GM12892 (cell line): Measurements from ENCODE around the gene KPNA1.

ENCODE experiments used
- POLR2A ChIP-seq: IDR thresholded peaks from 2 replicates; pipeline ENCODE4 v1.6.1; 2011; ENCODE audit warnings: low read depth, low read length, control low read depth
- POLR2AphosphoS5 ChIP-seq: IDR thresholded peaks from 2 replicates; pipeline ENCODE4 v1.6.1; 2011; ENCODE audit warnings: low read depth, low read length, control low read depth
- TAF1 ChIP-seq: IDR thresholded peaks from 2 replicates; pipeline ENCODE4 v1.6.1; 2011; ENCODE audit warnings: low read depth, mild to moderate bottlenecking, control low read depth, low read length, borderline replicate concordance

- TF ChIP-seq POLR2A = peak; percentile 47; the same call in 1 of the 2 replicates
- TF ChIP-seq POLR2AphosphoS5 = no peak
- TF ChIP-seq TAF1 = no peak
Observed at GRCh38 chr3:122513386-122514122, 1.2 kb downstream of the KPNA1 start.
